22Rv1 (cell line): ENCODE measurements around the gene KCTD12.

Experiments
- ZFX ChIP-seq: fragments of 450-650 bp; IDR thresholded peaks from 2 replicates; pipeline ENCODE4 v1.6.1; 2017; ENCODE audit warnings: antibody characterized with exemption, borderline replicate concordance
- TF ChIP-seq, protein P1 (sequence below): fragments of 450-650 bp; IDR thresholded peaks from 2 replicates; pipeline ENCODE4 v1.5.1; 2017; ENCODE audit warnings: mild to moderate bottlenecking

DNA sequence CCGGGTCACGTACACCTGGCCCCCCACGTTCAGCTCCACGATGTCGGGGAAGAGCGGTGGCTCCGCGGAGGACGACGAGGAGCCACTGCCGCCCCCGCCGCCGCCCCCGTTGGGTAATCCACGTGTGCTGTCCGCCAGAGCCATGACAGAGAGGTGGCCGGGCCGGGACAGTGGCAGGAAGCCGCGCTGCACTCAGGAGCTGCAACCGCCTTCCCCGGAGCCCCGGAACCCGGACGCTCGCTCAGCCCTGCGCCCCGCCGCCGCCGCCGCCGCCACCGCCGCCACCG lies 257 bp downstream of the KCTD12 start:
- TF ChIP-seq, protein P1, sequence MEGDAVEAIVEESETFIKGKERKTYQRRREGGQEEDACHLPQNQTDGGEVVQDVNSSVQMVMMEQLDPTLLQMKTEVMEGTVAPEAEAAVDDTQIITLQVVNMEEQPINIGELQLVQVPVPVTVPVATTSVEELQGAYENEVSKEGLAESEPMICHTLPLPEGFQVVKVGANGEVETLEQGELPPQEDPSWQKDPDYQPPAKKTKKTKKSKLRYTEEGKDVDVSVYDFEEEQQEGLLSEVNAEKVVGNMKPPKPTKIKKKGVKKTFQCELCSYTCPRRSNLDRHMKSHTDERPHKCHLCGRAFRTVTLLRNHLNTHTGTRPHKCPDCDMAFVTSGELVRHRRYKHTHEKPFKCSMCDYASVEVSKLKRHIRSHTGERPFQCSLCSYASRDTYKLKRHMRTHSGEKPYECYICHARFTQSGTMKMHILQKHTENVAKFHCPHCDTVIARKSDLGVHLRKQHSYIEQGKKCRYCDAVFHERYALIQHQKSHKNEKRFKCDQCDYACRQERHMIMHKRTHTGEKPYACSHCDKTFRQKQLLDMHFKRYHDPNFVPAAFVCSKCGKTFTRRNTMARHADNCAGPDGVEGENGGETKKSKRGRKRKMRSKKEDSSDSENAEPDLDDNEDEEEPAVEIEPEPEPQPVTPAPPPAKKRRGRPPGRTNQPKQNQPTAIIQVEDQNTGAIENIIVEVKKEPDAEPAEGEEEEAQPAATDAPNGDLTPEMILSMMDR: no peak
- no peak for TF ChIP-seq ZFX
